NCI-H510A (cell line): ENCODE results near the gene CALHM5.
A peak's percentile ranks its signal among the peaks of the same experiment; 100 is the strongest.

Experiments used
- DNase-seq: peaks from one replicate; lab custom pipeline; 2025; lab: John Stamatoyannopoulos, UW

CALHM5 gene

GRCh38 chr6:116550796-116551195 lies 39.4 kb downstream of the CALHM5 start:
- no peak for DNase-seq

GRCh38 chr6:116553451-116553850 lies 42.0 kb downstream of the CALHM5 start, which contains the start of gene CALHM4:
CALHM4 (plus strand) TSS chr6:116553751; CDS start chr6:116553794, 43 bp downstream.
- DNase-seq: no peak

- no peak for DNase-seq
These were observed 44.6 kb downstream of the CALHM5 start for GRCh38 chr6:116556065-116556464.

GRCh38 chr6:116556814-116557415 lies 45.5 kb downstream of the CALHM5 start:
- no peak for DNase-seq

- DNase-seq: no peak
These were observed 46.5 kb downstream of the CALHM5 start for GRCh38 chr6:116557893-116558292.

- DNase-seq: no peak
These were observed 48.7 kb downstream of the CALHM5 start for GRCh38 chr6:116560130-116560529.

- DNase-seq: no peak
These were observed 50.1 kb downstream of the CALHM5 start for GRCh38 chr6:116561377-116562018.

- no peak for DNase-seq
These were observed 50.6 kb downstream of the CALHM5 start for GRCh38 chr6:116562019-116562403.

GRCh38 chr6:116562614-116563013 lies 51.2 kb downstream of the CALHM5 start:
- DNase-seq: no peak

GRCh38 chr6:116563830-116564229 lies 52.4 kb downstream of the CALHM5 start:
- DNase-seq: no peak

- no peak for DNase-seq
These were observed 52.9 kb downstream of the CALHM5 start for GRCh38 chr6:116564311-116564710.

GRCh38 chr6:116564921-116565872 lies 53.8 kb downstream of the CALHM5 start:
- DNase-seq: no peak

- DNase-seq: no peak
These were observed 56.7 kb downstream of the CALHM5 start for GRCh38 chr6:116568111-116568510.

- DNase-seq: no peak
These were observed 57.6 kb downstream of the CALHM5 start for GRCh38 chr6:116568821-116569755.

- peak; percentile 88 for DNase-seq
These were observed 59.6 kb downstream of the CALHM5 start, which contains the start of gene RWDD1 for GRCh38 chr6:116570856-116571682. RWDD1 (plus strand) TSS chr6:116571504; CDS start chr6:116571583, 79 bp downstream.

GRCh38 chr6:116571683-116572000 lies 60.2 kb downstream of the CALHM5 start:
- no peak for DNase-seq

- no peak for DNase-seq
These were observed 60.7 kb downstream of the CALHM5 start for GRCh38 chr6:116572162-116572561.
